GM12891 (cell line): ENCODE results near the gene DOCK4.

Source experiments
- DNase-seq: peaks from one replicate; pipeline ENCODE4 v3.0.0; 2011; ENCODE audit warnings: low spot score; ENCODE audit not compliant: insufficient read length
- FAIRE-seq: peaks from 2 replicates; lab custom pipeline; 2011; peaks lifted over from hg19 to GRCh38; lab: Jason Lieb, UNC
- PAX5 ChIP-seq: IDR thresholded peaks from 2 replicates; pipeline ENCODE4 v1.6.1; 2011; ENCODE audit warnings: low read length, moderate library complexity, mild to moderate bottlenecking; ENCODE audit not compliant: insufficient read depth, severe bottlenecking
- POLR2A ChIP-seq: IDR thresholded peaks from 2 replicates; pipeline ENCODE4 v1.6.1; 2011; ENCODE audit warnings: low read depth, low read length, control low read depth
- POLR2AphosphoS5 ChIP-seq: IDR thresholded peaks from 2 replicates; pipeline ENCODE4 v1.6.1; 2011; ENCODE audit warnings: low read depth, low read length, control low read depth
- POU2F2 ChIP-seq: IDR thresholded peaks from 2 replicates; pipeline ENCODE4 v1.6.1; 2011; ENCODE audit warnings: low read depth, mild to moderate bottlenecking, control low read depth, low read length, moderate library complexity
- SPI1 ChIP-seq: IDR thresholded peaks from 2 replicates; pipeline ENCODE4 v1.6.1; 2011; ENCODE audit warnings: low read depth, low read length, control low read depth
- TAF1 ChIP-seq: IDR thresholded peaks from 2 replicates; pipeline ENCODE4 v1.6.1; 2011; ENCODE audit warnings: low read depth, low read length, control low read depth

Gene DOCK4

GRCh38 chr7:111772716-111773115, 433.5 kb downstream of the DOCK4 start:
- TF ChIP-seq TAF1 (no peak), POU2F2 (no peak), PAX5 (no peak)
- DNase-seq: no peak
- no peak for FAIRE-seq

- DNase-seq (no peak), FAIRE-seq (no peak)
- TF ChIP-seq PAX5 (no peak), POLR2AphosphoS5 (no peak), TAF1 (no peak), POLR2A (no peak), POU2F2 (no peak), SPI1 (no peak)
Observed at GRCh38 chr7:111771638-111772037, 434.6 kb downstream of the DOCK4 start.

GRCh38 chr7:111770116-111770515, 436.1 kb downstream of the DOCK4 start:
- TF ChIP-seq PAX5: no peak
- TF ChIP-seq SPI1: no peak
- no peak for TF ChIP-seq POLR2AphosphoS5
- no peak for TF ChIP-seq POLR2A
- no peak for TF ChIP-seq TAF1
- TF ChIP-seq POU2F2: no peak
- FAIRE-seq: no peak
- no peak for DNase-seq

- no peak for DNase-seq
- FAIRE-seq: no peak
Observed at GRCh38 chr7:111765751-111766643, 440.2 kb downstream of the DOCK4 start.

GRCh38 chr7:111763221-111763801, 442.9 kb downstream of the DOCK4 start:
- peak; percentile 13 for DNase-seq
- TF ChIP-seq POU2F2 (no peak), POLR2AphosphoS5 (no peak)
- FAIRE-seq: no peak

More at GRCh38 chr7:111765751-111766643, 440.2 kb downstream of the DOCK4 start:
- TF ChIP-seq POU2F2 (no peak), TAF1 (no peak), POLR2AphosphoS5 (no peak), PAX5 (no peak), POLR2A (no peak), SPI1 (no peak)

GRCh38 chr7:111762799-111763198, 443.4 kb downstream of the DOCK4 start:
- TF ChIP-seq PAX5 (no peak), POLR2A (no peak), TAF1 (no peak), POLR2AphosphoS5 (no peak), SPI1 (no peak), POU2F2 (no peak)
- DNase-seq (no peak), FAIRE-seq (no peak)

- DNase-seq: no peak
- TF ChIP-seq TAF1: no peak
- TF ChIP-seq SPI1: no peak
- TF ChIP-seq POLR2A: no peak
- TF ChIP-seq POU2F2: no peak
- TF ChIP-seq PAX5: no peak
- no peak for FAIRE-seq
Observed at GRCh38 chr7:111762211-111762610, 444.0 kb downstream of the DOCK4 start.

- FAIRE-seq (no peak), DNase-seq (no peak)
- TF ChIP-seq TAF1: no peak
- no peak for TF ChIP-seq SPI1
- TF ChIP-seq PAX5: no peak
- no peak for TF ChIP-seq POU2F2
- no peak for TF ChIP-seq POLR2AphosphoS5
- TF ChIP-seq POLR2A: no peak
Observed at GRCh38 chr7:111760043-111760442, 446.2 kb downstream of the DOCK4 start.

GRCh38 chr7:111758332-111758731, 447.9 kb downstream of the DOCK4 start:
- TF ChIP-seq SPI1 (no peak), PAX5 (no peak), TAF1 (no peak), POLR2A (no peak), POLR2AphosphoS5 (no peak), POU2F2 (no peak)
- DNase-seq (no peak), FAIRE-seq (no peak)

- FAIRE-seq (no peak), DNase-seq (no peak)
- TF ChIP-seq POLR2A: no peak
- no peak for TF ChIP-seq PAX5
- TF ChIP-seq POLR2AphosphoS5: no peak
- TF ChIP-seq TAF1: no peak
- TF ChIP-seq POU2F2: no peak
- TF ChIP-seq SPI1: no peak
Observed at GRCh38 chr7:111756687-111757178, 449.5 kb downstream of the DOCK4 start.
